OCI-LY1 (cell line): ENCODE results near the gene PEX7.
A peak's percentile ranks its signal among the peaks of the same experiment; 100 is the strongest.

ENCODE experiments used
- H2AFZ ChIP-seq: fragments of 200-600 bp; sonication (generic), shearing (Covaris generic); 2 replicates; pipeline ENCODE4 v1.6.0; 2014; ENCODE audit warnings: antibody characterized with exemption, mild to moderate bottlenecking, low read length
- H3F3A ChIP-seq: fragments of 200-600 bp; sonication (generic), shearing (Covaris generic); 2 replicates; pipeline ENCODE4 v1.6.0; 2014; ENCODE audit warnings: mild to moderate bottlenecking, antibody characterized with exemption, low read length, moderate library complexity; ENCODE audit not compliant: insufficient read depth
- H3K27ac ChIP-seq: fragments of 200-600 bp; sonication (generic); 2 replicates; pipeline ENCODE4 v1.5.1; 2014; ENCODE audit warnings: low read length, mixed run types, mild to moderate bottlenecking, low read depth; ENCODE audit not compliant: poor library complexity, severe bottlenecking
- H3K27me3 ChIP-seq: fragments of 200-600 bp; sonication (generic); 2 replicates; pipeline ENCODE4 v1.6.0; 2014; ENCODE audit warnings: antibody characterized with exemption, mild to moderate bottlenecking, low read length, moderate library complexity; ENCODE audit not compliant: insufficient read depth
- H3K36me3 ChIP-seq: fragments of 200-600 bp; sonication (generic); 2 replicates; pipeline ENCODE4 v1.6.1; 2014; ENCODE audit warnings: mild to moderate bottlenecking, antibody characterized with exemption, low read length, moderate library complexity, mixed read lengths; ENCODE audit not compliant: insufficient read depth
- H3K4me1 ChIP-seq: fragments of 200-600 bp; sonication (generic); 2 replicates; pipeline ENCODE4 v1.5.1; 2014; ENCODE audit warnings: mild to moderate bottlenecking, low read length, moderate library complexity; ENCODE audit not compliant: insufficient read depth, severe bottlenecking
- H3K4me2 ChIP-seq: fragments of 200-600 bp; sonication (generic), shearing (Covaris generic); 2 replicates; pipeline ENCODE4 v1.6.1; 2014; ENCODE audit warnings: low read length
- H3K4me3 ChIP-seq: fragments of 200-600 bp; sonication (generic); 2 replicates; pipeline ENCODE4 v1.5.1; 2014; ENCODE audit warnings: low read length, low read depth, mild to moderate bottlenecking, mixed read lengths; ENCODE audit not compliant: poor library complexity, severe bottlenecking
- H3K79me2 ChIP-seq: fragments of 200-600 bp; shearing (Covaris generic); 2 replicates; pipeline ENCODE4 v1.6.1; 2016; ENCODE audit warnings: mixed run types, low read length, mixed read lengths; ENCODE audit not compliant: insufficient read depth
- H3K9ac ChIP-seq: fragments of 200-600 bp; sonication (generic), shearing (Covaris generic); 2 replicates; pipeline ENCODE4 v1.6.1; 2014; ENCODE audit warnings: mild to moderate bottlenecking, low read length, mixed read lengths
- H3K9me2 ChIP-seq: fragments of 200-600 bp; sonication (generic), shearing (Covaris generic); 2 replicates; pipeline ENCODE4 v1.6.1; 2014; ENCODE audit warnings: low read depth, mild to moderate bottlenecking, low read length, mixed read lengths
- H3K9me3 ChIP-seq: fragments of 200-600 bp; shearing (Covaris generic); 2 replicates; pipeline ENCODE4 v1.6.1; 2014; ENCODE audit warnings: low read length, mixed read lengths
- H4K20me1 ChIP-seq: fragments of 200-600 bp; sonication (generic), shearing (Covaris generic); 2 replicates; pipeline ENCODE4 v1.6.0; 2016; ENCODE audit warnings: mild to moderate bottlenecking, low read length; ENCODE audit not compliant: insufficient read depth
- CTCF ChIP-seq: fragments of 200-600 bp; sonication (generic), shearing (Covaris generic); IDR thresholded peaks from 2 replicates; pipeline ENCODE4 v1.5.1; 2017; ENCODE audit warnings: mild to moderate bottlenecking, antibody characterized with exemption, low read length, moderate library complexity, mixed read lengths
- EZH2 ChIP-seq: fragments of 200-600 bp; sonication (generic), shearing (Covaris generic); IDR thresholded peaks from 2 replicates; pipeline ENCODE4 v1.8.0; 2017; ENCODE audit warnings: borderline replicate concordance, mixed run types, mild to moderate bottlenecking, antibody characterized with exemption, low read length, moderate library complexity, mixed read lengths

Gene PEX7

GRCh38 chr6:136784271-136784664, 38.1 kb upstream of the PEX7 start:
- Histone ChIP-seq H3K9me2 (no peaks in the 10 kb centered on the region), H3K4me1 (peaks cover 49% of the 10 kb centered on the region), H4K20me1 (no peaks in the 10 kb centered on the region), H3K79me2 (peaks cover 37% of the 10 kb centered on the region), H2AFZ (no peak overlapping the region), H3K36me3 (peaks cover 23% of the 10 kb centered on the region), H3K27me3 (no peaks in the 10 kb centered on the region), H3K4me2 (peak overlapping the region; percentile 82), H3K9ac (peak overlapping the region; percentile 69), H3K9me3 (no peaks in the 10 kb centered on the region), H3K27ac (peak overlapping the region; percentile 81), H3F3A (no peaks in the 10 kb centered on the region), H3K4me3 (peak overlapping the region; percentile 62)
- TF ChIP-seq CTCF = no peak
- no peak for TF ChIP-seq EZH2

GRCh38 chr6:136784910-136785746, 37.3 kb upstream of the PEX7 start:
- H3F3A ChIP-seq = no peaks in the 10 kb centered on the region
- no peak overlapping the region for H2AFZ ChIP-seq
- TF ChIP-seq EZH2 (no peak), CTCF (no peak)
- H3K4me3 ChIP-seq = peak overlapping the region; percentile 62
- H3K4me1 ChIP-seq = peaks cover 54% of the 10 kb centered on the region
- H3K9me3 ChIP-seq = no peaks in the 10 kb centered on the region
- H4K20me1 ChIP-seq = no peaks in the 10 kb centered on the region
- H3K9me2 ChIP-seq = no peaks in the 10 kb centered on the region
- H3K36me3 ChIP-seq = peaks cover 25% of the 10 kb centered on the region
- peak overlapping the region; percentile 69 for H3K9ac ChIP-seq
- peaks cover 41% of the 10 kb centered on the region for H3K79me2 ChIP-seq
- H3K27me3 ChIP-seq = no peaks in the 10 kb centered on the region
- peak overlapping the region; percentile 82 for H3K4me2 ChIP-seq
- H3K27ac ChIP-seq = peak overlapping the region; percentile 81

GRCh38 chr6:136786658-136787057, 35.7 kb upstream of the PEX7 start:
- H3K9me2 ChIP-seq = no peaks in the 10 kb centered on the region
- no peak overlapping the region for H2AFZ ChIP-seq
- H3K79me2 ChIP-seq = peaks cover 50% of the 10 kb centered on the region
- H3K36me3 ChIP-seq = peaks cover 25% of the 10 kb centered on the region
- peaks cover 63% of the 10 kb centered on the region for H3K4me1 ChIP-seq
- no peak overlapping the region for H3K4me2 ChIP-seq
- no peaks in the 10 kb centered on the region for H4K20me1 ChIP-seq
- H3K9ac ChIP-seq = no peak overlapping the region
- no peak for TF ChIP-seq CTCF
- no peak for TF ChIP-seq EZH2
- H3K27me3 ChIP-seq = no peaks in the 10 kb centered on the region
- H3K9me3 ChIP-seq = no peaks in the 10 kb centered on the region
- peak overlapping the region; percentile 81 for H3K27ac ChIP-seq
- no peaks in the 10 kb centered on the region for H3F3A ChIP-seq
- H3K4me3 ChIP-seq = no peak overlapping the region
